Measurements from ENCODE around the gene CLTCL1. TPM values are rescaled to one million over a fixed set of nuclear protein-coding genes. Genes with fewer than 3 reads are reported as not detected.
"Not testable (repeated sequence)": the region's sequence is repeated elsewhere in the genome, so short reads cannot be mapped to it uniquely, and the experiment has no call there.

CLTCL1 gene
- total RNA-seq, 1 experiment from 2014 or later: 12.9 TPM

- H3K4me3 ChIP-seq (ENCODE audit: low read length); H3K36me3 ChIP-seq (ENCODE audit: insufficient read depth, low read length); H2AFZ ChIP-seq (ENCODE audit: low read length); DNase-seq; H3K79me2 ChIP-seq (ENCODE audit: low read length); H3K9me3 ChIP-seq (ENCODE audit: low read length); H4K20me1 ChIP-seq (ENCODE audit: insufficient read depth, low read depth, low read length); H3K27ac ChIP-seq (ENCODE audit: low read length); H3K9ac ChIP-seq (ENCODE audit: low read length); H3K4me2 ChIP-seq (ENCODE audit: low read depth, low read length, poor library complexity, severe bottlenecking); H3K27me3 ChIP-seq (ENCODE audit: low read length); H3K4me1 ChIP-seq (ENCODE audit: low read length); H3K9me2 ChIP-seq (replicated peaks; ENCODE audit: insufficient read depth, low read length): not testable (repeated sequence)
Observed at GRCh38 chr22:19256362-19256761, 35.2 kb downstream of the CLTCL1 start.

GRCh38 chr22:19253143-19253542 lies 38.4 kb downstream of the CLTCL1 start:
- H2AFZ ChIP-seq (ENCODE audit: low read length): no peak overlapping the region
- H3K9me3 ChIP-seq (ENCODE audit: low read length): no peaks in the 10 kb centered on the region
- H3K27ac ChIP-seq (ENCODE audit: low read length): no peak overlapping the region
- no peaks in the 10 kb centered on the region for H3K27me3 ChIP-seq (ENCODE audit: low read length)
- no peaks in the 10 kb centered on the region for H3K4me1 ChIP-seq (ENCODE audit: low read length)
- no peak overlapping the region for H3K9ac ChIP-seq (ENCODE audit: low read length)
- H3K9me2 ChIP-seq (replicated peaks; ENCODE audit: insufficient read depth, low read length): no peaks in the 10 kb centered on the region
- no peak for DNase-seq
- H3K36me3 ChIP-seq (ENCODE audit: insufficient read depth, low read length): no peaks in the 10 kb centered on the region
- no peak overlapping the region for H3K4me2 ChIP-seq (ENCODE audit: low read depth, low read length, poor library complexity, severe bottlenecking)
- no peak overlapping the region for H3K4me3 ChIP-seq (ENCODE audit: low read length)
- no peaks in the 10 kb centered on the region for H3K79me2 ChIP-seq (ENCODE audit: low read length)
- H4K20me1 ChIP-seq (ENCODE audit: insufficient read depth, low read depth, low read length): no peaks in the 10 kb centered on the region

GRCh38 chr22:19244600-19245352 lies 46.7 kb downstream of the CLTCL1 start:
- H3K9me3 ChIP-seq (ENCODE audit: low read length): no peaks in the 10 kb centered on the region
- H3K9ac ChIP-seq (ENCODE audit: low read length): no peak overlapping the region
- H3K4me3 ChIP-seq (ENCODE audit: low read length): no peak overlapping the region
- H3K27me3 ChIP-seq (ENCODE audit: low read length): no peaks in the 10 kb centered on the region
- H3K4me2 ChIP-seq (ENCODE audit: low read depth, low read length, poor library complexity, severe bottlenecking): no peak overlapping the region
- no peak overlapping the region for H2AFZ ChIP-seq (ENCODE audit: low read length)
- H3K9me2 ChIP-seq (replicated peaks; ENCODE audit: insufficient read depth, low read length): no peaks in the 10 kb centered on the region
- H3K36me3 ChIP-seq (ENCODE audit: insufficient read depth, low read length): no peaks in the 10 kb centered on the region
- H3K79me2 ChIP-seq (ENCODE audit: low read length): no peaks in the 10 kb centered on the region
- H4K20me1 ChIP-seq (ENCODE audit: insufficient read depth, low read depth, low read length): no peaks in the 10 kb centered on the region
- no peak for DNase-seq
- no peak overlapping the region for H3K27ac ChIP-seq (ENCODE audit: low read length)
- H3K4me1 ChIP-seq (ENCODE audit: low read length): no peaks in the 10 kb centered on the region

GRCh38 chr22:19242699-19243098 lies 48.8 kb downstream of the CLTCL1 start:
- no peaks in the 10 kb centered on the region for H3K36me3 ChIP-seq (ENCODE audit: insufficient read depth, low read length)
- H3K4me3 ChIP-seq (ENCODE audit: low read length): no peak overlapping the region
- no peaks in the 10 kb centered on the region for H3K79me2 ChIP-seq (ENCODE audit: low read length)
- no peaks in the 10 kb centered on the region for H3K9me3 ChIP-seq (ENCODE audit: low read length)
- H3K27me3 ChIP-seq (ENCODE audit: low read length): no peaks in the 10 kb centered on the region
- H3K9ac ChIP-seq (ENCODE audit: low read length): no peak overlapping the region
- H3K4me1 ChIP-seq (ENCODE audit: low read length): no peaks in the 10 kb centered on the region
- H3K27ac ChIP-seq (ENCODE audit: low read length): no peak overlapping the region
- no peak overlapping the region for H3K4me2 ChIP-seq (ENCODE audit: low read depth, low read length, poor library complexity, severe bottlenecking)
- no peaks in the 10 kb centered on the region for H4K20me1 ChIP-seq (ENCODE audit: insufficient read depth, low read depth, low read length)
- H2AFZ ChIP-seq (ENCODE audit: low read length): no peak overlapping the region
- no peaks in the 10 kb centered on the region for H3K9me2 ChIP-seq (replicated peaks; ENCODE audit: insufficient read depth, low read length)
- DNase-seq: no peak

- no peaks in the 10 kb centered on the region for H3K9me3 ChIP-seq (ENCODE audit: low read length)
- no peaks in the 10 kb centered on the region for H3K27me3 ChIP-seq (ENCODE audit: low read length)
- no peak overlapping the region for H3K9ac ChIP-seq (ENCODE audit: low read length)
Observed at GRCh38 chr22:19241593-19241906, 50.0 kb downstream of the CLTCL1 start.

GRCh38 chr22:19240813-19241592 lies 50.5 kb downstream of the CLTCL1 start:
- no peaks in the 10 kb centered on the region for H3K79me2 ChIP-seq (ENCODE audit: low read length)
- H3K4me2 ChIP-seq (ENCODE audit: low read depth, low read length, poor library complexity, severe bottlenecking): no peak overlapping the region
- no peak overlapping the region for H3K27ac ChIP-seq (ENCODE audit: low read length)
- no peak for DNase-seq
- H2AFZ ChIP-seq (ENCODE audit: low read length): no peak overlapping the region
- H3K27me3 ChIP-seq (ENCODE audit: low read length): no peaks in the 10 kb centered on the region
- H3K36me3 ChIP-seq (ENCODE audit: insufficient read depth, low read length): no peaks in the 10 kb centered on the region
- H3K9me2 ChIP-seq (replicated peaks; ENCODE audit: insufficient read depth, low read length): no peaks in the 10 kb centered on the region
- no peaks in the 10 kb centered on the region for H4K20me1 ChIP-seq (ENCODE audit: insufficient read depth, low read depth, low read length)
- no peak overlapping the region for H3K4me3 ChIP-seq (ENCODE audit: low read length)
- H3K4me1 ChIP-seq (ENCODE audit: low read length): no peaks in the 10 kb centered on the region
- no peak overlapping the region for H3K9ac ChIP-seq (ENCODE audit: low read length)
- no peaks in the 10 kb centered on the region for H3K9me3 ChIP-seq (ENCODE audit: low read length)

More at GRCh38 chr22:19241593-19241906, 50.0 kb downstream of the CLTCL1 start:
- Histone ChIP-seq H4K20me1 (ENCODE audit: insufficient read depth, low read depth, low read length) (no peaks in the 10 kb centered on the region), H3K36me3 (ENCODE audit: insufficient read depth, low read length) (no peaks in the 10 kb centered on the region), H3K27ac (ENCODE audit: low read length) (no peak overlapping the region), H3K9me2 (replicated peaks; ENCODE audit: insufficient read depth, low read length) (no peaks in the 10 kb centered on the region), H3K4me1 (ENCODE audit: low read length) (no peaks in the 10 kb centered on the region), H2AFZ (ENCODE audit: low read length) (no peak overlapping the region), H3K79me2 (ENCODE audit: low read length) (no peaks in the 10 kb centered on the region), H3K4me3 (ENCODE audit: low read length) (no peak overlapping the region), H3K4me2 (ENCODE audit: low read depth, low read length, poor library complexity, severe bottlenecking) (no peak overlapping the region)
- DNase-seq: no peak

GRCh38 chr22:19239464-19239863 lies 52.1 kb downstream of the CLTCL1 start:
- DNase-seq: no peak
- H3K27me3 ChIP-seq (ENCODE audit: low read length): no peaks in the 10 kb centered on the region
- no peak overlapping the region for H3K4me2 ChIP-seq (ENCODE audit: low read depth, low read length, poor library complexity, severe bottlenecking)
- no peaks in the 10 kb centered on the region for H3K79me2 ChIP-seq (ENCODE audit: low read length)
- H3K9me2 ChIP-seq (replicated peaks; ENCODE audit: insufficient read depth, low read length): no peaks in the 10 kb centered on the region
- H3K27ac ChIP-seq (ENCODE audit: low read length): no peak overlapping the region
- no peaks in the 10 kb centered on the region for H3K9me3 ChIP-seq (ENCODE audit: low read length)
- no peak overlapping the region for H3K4me3 ChIP-seq (ENCODE audit: low read length)
- no peak overlapping the region for H3K9ac ChIP-seq (ENCODE audit: low read length)
- no peaks in the 10 kb centered on the region for H3K36me3 ChIP-seq (ENCODE audit: insufficient read depth, low read length)
- no peak overlapping the region for H2AFZ ChIP-seq (ENCODE audit: low read length)
- H3K4me1 ChIP-seq (ENCODE audit: low read length): no peaks in the 10 kb centered on the region
- no peaks in the 10 kb centered on the region for H4K20me1 ChIP-seq (ENCODE audit: insufficient read depth, low read depth, low read length)

GRCh38 chr22:19238900-19239299 lies 52.6 kb downstream of the CLTCL1 start:
- Histone ChIP-seq H2AFZ (ENCODE audit: low read length) (no peak overlapping the region), H3K36me3 (ENCODE audit: insufficient read depth, low read length) (no peaks in the 10 kb centered on the region), H3K27me3 (ENCODE audit: low read length) (no peaks in the 10 kb centered on the region), H3K4me1 (ENCODE audit: low read length) (no peaks in the 10 kb centered on the region), H3K9me2 (replicated peaks; ENCODE audit: insufficient read depth, low read length) (no peaks in the 10 kb centered on the region), H3K4me3 (ENCODE audit: low read length) (no peak overlapping the region), H3K79me2 (ENCODE audit: low read length) (no peaks in the 10 kb centered on the region), H3K4me2 (ENCODE audit: low read depth, low read length, poor library complexity, severe bottlenecking) (no peak overlapping the region), H3K9me3 (ENCODE audit: low read length) (no peaks in the 10 kb centered on the region), H4K20me1 (ENCODE audit: insufficient read depth, low read depth, low read length) (no peaks in the 10 kb centered on the region), H3K27ac (ENCODE audit: low read length) (no peak overlapping the region), H3K9ac (ENCODE audit: low read length) (no peak overlapping the region)
- DNase-seq: no peak
